Natural killer cell (primary cell): ENCODE data around the gene TRAFD1. TPM values are rescaled to one million over a fixed set of nuclear protein-coding genes. Genes with fewer than 3 reads are reported as not detected.

ENCODE experiments used
- ATAC-seq, 3 donors: fragments of 150-1000 bp in 2 of 3; fragments of 200-7000 bp in 1 of 3; cut with Tn5 transposase; 1 replicate in 1 of 3; 2 replicates in 2 of 3; pipeline ENCODE4 v1.10.0; 2021; ENCODE audit warnings: mild to moderate bottlenecking in 2 of 3, moderate library complexity in 2 of 3
- DNase-seq, 2 donors: peaks; one replicate each; pipeline versions ENCODE4 v3.0.0 to v3.0.0-alpha.2; 2013 to 2021; ENCODE audit warnings: mixed read lengths in 1 of 2
- H3K27ac ChIP-seq: one replicate; pipeline ENCODE4 v1.5.1; 2013; ENCODE audit warnings: mild to moderate bottlenecking, low read length
- H3K27me3 ChIP-seq: one replicate; pipeline ENCODE4 v1.6.1; 2013; ENCODE audit warnings: low read length; ENCODE audit not compliant: control insufficient read depth, insufficient read depth
- H3K36me3 ChIP-seq: one replicate; pipeline ENCODE4 v1.6.1; 2013; ENCODE audit warnings: low read length; ENCODE audit not compliant: control insufficient read depth, insufficient read depth
- H3K4me1 ChIP-seq: one replicate; pipeline ENCODE4 v1.6.1; 2013; ENCODE audit warnings: low read length; ENCODE audit not compliant: control insufficient read depth, insufficient read depth
- H3K4me3 ChIP-seq: one replicate; pipeline ENCODE4 v1.5.1; 2013; ENCODE audit warnings: low read length
- H3K9me3 ChIP-seq: one replicate; pipeline ENCODE4 v1.6.1; 2013; ENCODE audit warnings: low read length; ENCODE audit not compliant: control insufficient read depth, insufficient read depth
- H3K27ac Mint-ChIP-seq, 2 donors: one replicate each; pipeline ENCODE4 v1.8.0; 2022; ENCODE audit warnings: mild to moderate bottlenecking in 2 of 2, mixed read lengths in 2 of 2, moderate library complexity in 1 of 2
- H3K27me3 Mint-ChIP-seq, 2 donors: one replicate each; pipeline ENCODE4 v1.8.0; 2022; ENCODE audit warnings: low read depth in 2 of 2, mixed read lengths in 2 of 2
- H3K36me3 Mint-ChIP-seq: one replicate; pipeline ENCODE4 v1.8.0; 2022; ENCODE audit warnings: mixed read lengths
- H3K4me1 Mint-ChIP-seq, 2 donors: one replicate each; pipeline ENCODE4 v1.8.0; 2022; ENCODE audit warnings: mixed read lengths in 2 of 2
- H3K4me3 Mint-ChIP-seq: one replicate; pipeline ENCODE4 v1.8.0; 2022; ENCODE audit warnings: mild to moderate bottlenecking, moderate library complexity, mixed read lengths
- H3K9me3 Mint-ChIP-seq, 2 donors: one replicate each; pipeline ENCODE4 v1.8.0; 2022; ENCODE audit warnings: mixed read lengths in 2 of 2
- WGBS: methylation state at CpG from one replicate; pipeline ENCODE4 v1.1.7; 2013; ENCODE audit warnings: missing lambda C conversion rate; ENCODE audit not compliant: insufficient coverage; 5-methylcytosine and 5-hydroxymethylcytosine counted together
- intact Hi-C: fragments of 100-400 bp; cut with micrococcal nuclease; formaldehyde crosslinking; loops from one replicate; pipeline ENCODE4 v1.14.2; 2022
- total RNA-seq, 4 donors: library from RNA; stranded (reverse); fragments of 120-200 nt in 1 of 4; gene quantifications; one replicate each; pipeline versions ENCODE4 v1.2.3 to v1.2.4, GENCODE V29; 2013 to 2022
- TF ChIP-seq, protein P1 (sequence below): fragments of 200-600 bp; IDR thresholded peaks from one replicate; pipeline ENCODE4 v1.8.0; 2022; ENCODE audit warnings: antibody characterized with exemption

TRAFD1 gene
- total RNA-seq, 3 donors from 2014 or later (not counting 1 experiment from before 2014, with no cell fraction given) = 35.8 to 45.3 (median 45.2) TPM

DNA sequence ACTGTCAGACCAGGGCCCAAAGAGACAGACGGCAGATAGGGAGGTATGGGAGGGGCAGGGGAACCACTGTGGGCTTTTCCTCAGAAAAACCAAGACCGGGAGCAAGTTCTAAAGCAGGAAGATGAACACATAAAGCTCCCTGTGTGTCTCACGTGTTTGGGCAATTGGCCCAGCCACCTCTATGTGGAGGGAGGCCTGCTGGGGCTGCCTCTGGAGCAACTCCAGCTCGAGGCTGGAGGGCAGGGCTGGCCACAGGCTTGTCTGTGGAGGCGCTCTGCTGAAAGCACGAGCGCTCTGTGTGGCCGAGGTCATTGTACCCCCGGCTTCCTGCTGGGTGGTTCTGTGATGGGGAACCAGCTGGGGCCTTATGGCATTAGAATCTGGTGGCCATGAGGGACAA, 36.4 kb downstream of the TRAFD1 start:
- peaks cover 43% of the 10 kb centered on the region for H3K36me3 ChIP-seq
- DNase-seq = no peak
- peaks cover 2 to 3% of the 10 kb centered on the region in 2 donors for H3K9me3 Mint-ChIP-seq
- intact Hi-C loops = no loop called here
- TF ChIP-seq, protein P1, sequence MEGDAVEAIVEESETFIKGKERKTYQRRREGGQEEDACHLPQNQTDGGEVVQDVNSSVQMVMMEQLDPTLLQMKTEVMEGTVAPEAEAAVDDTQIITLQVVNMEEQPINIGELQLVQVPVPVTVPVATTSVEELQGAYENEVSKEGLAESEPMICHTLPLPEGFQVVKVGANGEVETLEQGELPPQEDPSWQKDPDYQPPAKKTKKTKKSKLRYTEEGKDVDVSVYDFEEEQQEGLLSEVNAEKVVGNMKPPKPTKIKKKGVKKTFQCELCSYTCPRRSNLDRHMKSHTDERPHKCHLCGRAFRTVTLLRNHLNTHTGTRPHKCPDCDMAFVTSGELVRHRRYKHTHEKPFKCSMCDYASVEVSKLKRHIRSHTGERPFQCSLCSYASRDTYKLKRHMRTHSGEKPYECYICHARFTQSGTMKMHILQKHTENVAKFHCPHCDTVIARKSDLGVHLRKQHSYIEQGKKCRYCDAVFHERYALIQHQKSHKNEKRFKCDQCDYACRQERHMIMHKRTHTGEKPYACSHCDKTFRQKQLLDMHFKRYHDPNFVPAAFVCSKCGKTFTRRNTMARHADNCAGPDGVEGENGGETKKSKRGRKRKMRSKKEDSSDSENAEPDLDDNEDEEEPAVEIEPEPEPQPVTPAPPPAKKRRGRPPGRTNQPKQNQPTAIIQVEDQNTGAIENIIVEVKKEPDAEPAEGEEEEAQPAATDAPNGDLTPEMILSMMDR = no peak
- peaks cover 13 to 15% of the 10 kb centered on the region in 2 donors for H3K4me1 Mint-ChIP-seq
- no peak overlapping the region for H3K27ac ChIP-seq
- H3K4me3 ChIP-seq = no peak overlapping the region
- ATAC-seq = no peak
- H3K27me3 ChIP-seq = no peaks in the 10 kb centered on the region
- peaks cover 19% of the 10 kb centered on the region for H3K9me3 ChIP-seq
- H3K4me1 ChIP-seq = peaks cover 16% of the 10 kb centered on the region
- WGBS = 92% methylated on average over 9 of the region's 9 CpGs
- H3K27me3 Mint-ChIP-seq = no peaks in the 10 kb centered on the region
- H3K36me3 Mint-ChIP-seq = peaks cover 19% of the 10 kb centered on the region
- H3K27ac Mint-ChIP-seq = peak overlapping the region in 1 of 2 donors; percentile 38
- no peak overlapping the region for H3K4me3 Mint-ChIP-seq

DNA sequence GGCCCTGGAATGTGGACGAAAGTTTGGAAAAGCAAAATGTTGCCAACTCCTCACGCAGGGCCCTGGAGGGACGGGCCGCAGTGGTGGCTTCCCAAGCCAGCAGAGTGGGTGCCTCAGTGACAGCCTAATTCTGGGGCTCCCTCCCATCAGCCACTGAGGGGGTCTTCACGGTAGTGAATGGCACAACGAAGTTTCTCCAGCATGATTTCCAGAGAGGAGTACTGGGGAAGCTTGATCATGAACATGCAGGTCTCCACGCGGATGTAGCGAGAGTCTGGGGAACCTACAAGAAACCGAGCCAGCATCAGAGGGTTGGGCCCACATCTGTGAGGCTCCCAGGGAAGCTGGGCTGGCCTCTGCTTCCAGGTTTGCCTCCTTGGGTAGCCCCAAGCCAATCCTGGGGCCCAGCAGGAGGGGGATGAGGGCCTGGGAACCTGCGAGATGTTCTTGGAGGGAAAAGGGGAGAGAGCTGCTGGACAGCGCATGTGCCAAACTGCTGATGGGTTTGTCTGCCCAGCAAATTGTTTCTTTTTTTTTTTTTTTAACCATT, 37.0 kb downstream of the TRAFD1 start:
- DNase-seq (no peak), ATAC-seq (no peak)
- no peak overlapping the region for H3K27ac ChIP-seq
- H3K9me3 ChIP-seq = peaks cover 19% of the 10 kb centered on the region
- 97% methylated on average over 12 of the region's 12 CpGs for WGBS
- peaks cover 16% of the 10 kb centered on the region for H3K4me1 ChIP-seq
- no peak overlapping the region for H3K4me3 Mint-ChIP-seq
- H3K27ac Mint-ChIP-seq = peak overlapping the region in 1 of 2 donors; percentile 38
- intact Hi-C loops = no loop called here
- no peak overlapping the region for H3K4me3 ChIP-seq
- H3K36me3 ChIP-seq = peaks cover 43% of the 10 kb centered on the region
- H3K9me3 Mint-ChIP-seq = peaks cover 2 to 3% of the 10 kb centered on the region in 2 donors
- TF ChIP-seq, protein P1 = no peak
- peaks cover 12% of the 10 kb centered on the region for H3K36me3 Mint-ChIP-seq
- no peaks in the 10 kb centered on the region for H3K27me3 Mint-ChIP-seq
- no peaks in the 10 kb centered on the region for H3K27me3 ChIP-seq
- peaks cover 10 to 13% of the 10 kb centered on the region in 2 donors for H3K4me1 Mint-ChIP-seq

DNA sequence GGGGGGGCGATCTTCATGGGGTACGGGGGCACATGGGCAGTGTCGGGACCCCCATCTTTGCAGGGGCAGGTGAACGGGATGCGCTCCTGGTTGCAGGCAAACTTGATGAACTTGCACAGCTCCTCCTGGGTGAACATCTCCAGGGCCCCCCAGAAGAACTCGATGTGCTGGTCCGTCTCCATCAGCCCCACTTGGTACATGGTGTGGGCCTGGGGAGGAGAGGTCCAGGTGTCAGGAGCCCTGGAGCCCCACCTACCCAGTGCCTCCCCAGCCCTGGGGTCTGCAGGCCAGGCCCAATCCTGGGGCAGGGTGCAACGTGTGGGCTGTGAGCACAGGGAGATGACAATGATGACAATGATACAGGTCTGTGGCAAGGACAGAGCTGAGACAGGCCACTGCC, 37.7 kb downstream of the TRAFD1 start:
- ATAC-seq (no peak), DNase-seq (no peak)
- peaks cover 16% of the 10 kb centered on the region for H3K4me1 ChIP-seq
- no peaks in the 10 kb centered on the region for H3K27me3 Mint-ChIP-seq
- no peaks in the 10 kb centered on the region for H3K27me3 ChIP-seq
- no peaks in the 10 kb centered on the region for H3K9me3 Mint-ChIP-seq
- H3K36me3 ChIP-seq = peaks cover 42% of the 10 kb centered on the region
- WGBS = 96% methylated on average over 8 of the region's 8 CpGs
- H3K27ac Mint-ChIP-seq = no peak overlapping the region
- H3K36me3 Mint-ChIP-seq = peaks cover 5% of the 10 kb centered on the region
- H3K4me3 ChIP-seq = no peak overlapping the region
- H3K4me3 Mint-ChIP-seq = no peak overlapping the region
- intact Hi-C loops = no loop called here
- H3K4me1 Mint-ChIP-seq = peaks cover 5 to 7% of the 10 kb centered on the region in 2 donors
- TF ChIP-seq, protein P1 = no peak
- peaks cover 18% of the 10 kb centered on the region for H3K9me3 ChIP-seq
- H3K27ac ChIP-seq = no peak overlapping the region

DNA sequence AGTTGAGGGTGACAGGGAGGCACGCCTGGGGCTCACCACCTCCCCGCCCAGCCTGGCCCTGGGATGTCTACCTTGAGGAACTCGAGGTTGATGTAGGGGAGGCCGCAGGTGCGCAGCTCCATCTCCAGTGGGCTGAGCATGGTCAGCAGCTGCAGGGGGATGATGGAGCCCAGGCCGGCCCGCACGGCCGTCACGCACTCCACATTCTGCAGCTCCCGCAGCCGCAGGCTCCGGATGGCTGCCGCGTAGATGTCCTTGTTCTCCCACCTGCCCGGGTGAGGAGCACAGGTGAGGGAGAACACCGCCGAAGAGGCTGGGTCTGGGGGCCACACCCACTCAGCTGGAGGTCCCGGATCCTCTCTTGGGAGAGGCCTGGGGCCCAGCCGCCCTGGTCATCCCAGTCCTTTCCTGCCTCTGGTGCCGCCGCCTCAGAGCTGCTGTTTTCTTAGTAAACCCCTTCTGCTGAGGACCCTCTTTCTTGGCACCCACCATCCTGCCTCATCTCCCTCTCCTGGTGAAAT, 38.2 kb downstream of the TRAFD1 start:
- Mint-ChIP-seq H3K9me3 (no peaks in the 10 kb centered on the region), H3K4me1 (peaks cover under 1 to 2% of the 10 kb centered on the region in 2 donors), H3K27me3 (no peaks in the 10 kb centered on the region), H3K4me3 (no peak overlapping the region), H3K36me3 (peaks cover under 1% of the 10 kb centered on the region), H3K27ac (no peak overlapping the region)
- DNase-seq = no peak
- TF ChIP-seq, protein P1 = no peak
- ATAC-seq = no peak
- no peaks in the 10 kb centered on the region for H3K27me3 ChIP-seq
- no peak overlapping the region for H3K27ac ChIP-seq
- H3K36me3 ChIP-seq = peaks cover 39% of the 10 kb centered on the region
- 97% methylated on average over 22 of the region's 22 CpGs for WGBS
- intact Hi-C loops = no loop called here
- peaks cover 12% of the 10 kb centered on the region for H3K4me1 ChIP-seq
- no peak overlapping the region for H3K4me3 ChIP-seq
- H3K9me3 ChIP-seq = peaks cover 13% of the 10 kb centered on the region
